Loucy (cell line): Measurements from ENCODE around the gene BACH2.

Experiments used
- H2AFZ ChIP-seq: fragments of 200-600 bp; sonication (generic); 2 replicates; pipeline ENCODE4 v1.6.0; 2016; ENCODE audit warnings: antibody characterized with exemption, mild to moderate bottlenecking, low read length, moderate library complexity
- H3F3A ChIP-seq: fragments of 200-600 bp; 2 replicates; pipeline ENCODE4 v1.6.0; 2016; ENCODE audit warnings: antibody characterized with exemption, low read depth, mild to moderate bottlenecking
- H3K27me3 ChIP-seq: fragments of 200-600 bp; sonication (generic); 2 replicates; pipeline ENCODE4 v1.6.1; 2014; ENCODE audit warnings: low read length, mild to moderate bottlenecking; ENCODE audit not compliant: insufficient read depth, poor library complexity, severe bottlenecking
- H3K36me3 ChIP-seq: fragments of 200-600 bp; sonication (generic); 2 replicates; pipeline ENCODE4 v1.6.1; 2016; ENCODE audit warnings: low read length; ENCODE audit not compliant: insufficient read depth
- H3K4me1 ChIP-seq: fragments of 200-600 bp; sonication (generic); 2 replicates; pipeline ENCODE4 v1.5.1; 2014; ENCODE audit warnings: low read length, mild to moderate bottlenecking; ENCODE audit not compliant: insufficient read depth, poor library complexity, severe bottlenecking
- H3K4me2 ChIP-seq: fragments of 200-600 bp; sonication (generic); 2 replicates; pipeline ENCODE4 v1.6.0; 2014; ENCODE audit warnings: antibody characterized with exemption, low read length, low read depth, mild to moderate bottlenecking; ENCODE audit not compliant: poor library complexity, severe bottlenecking
- H3K4me3 ChIP-seq: fragments of 200-600 bp; sonication (generic); 2 replicates; pipeline ENCODE4 v1.5.1; 2014; ENCODE audit warnings: low read length, mild to moderate bottlenecking, mixed read lengths; ENCODE audit not compliant: poor library complexity, severe bottlenecking
- H3K79me2 ChIP-seq: fragments of 200-600 bp; sonication (generic); 2 replicates; pipeline ENCODE4 v1.6.1; 2014; ENCODE audit warnings: low read length; ENCODE audit not compliant: insufficient read depth
- H3K9ac ChIP-seq: fragments of 200-600 bp; sonication (generic); 2 replicates; pipeline ENCODE4 v1.6.0; 2014; ENCODE audit warnings: mild to moderate bottlenecking, low read depth, low read length, moderate library complexity; ENCODE audit not compliant: poor library complexity, severe bottlenecking
- H3K9me2 ChIP-seq: fragments of 200-600 bp; sonication (generic); replicated peaks from 2 replicates; pipeline ENCODE4 v1.6.1; 2016; ENCODE audit warnings: low read depth, low read length, mixed read lengths
- H3K9me3 ChIP-seq: fragments of 200-600 bp; sonication (generic); 2 replicates; pipeline ENCODE4 v1.6.1; 2014; ENCODE audit warnings: mild to moderate bottlenecking, antibody characterized with exemption, low read length, low read depth; ENCODE audit not compliant: insufficient read depth
- H4K20me1 ChIP-seq: fragments of 200-600 bp; sonication (generic); 2 replicates; pipeline ENCODE4 v1.6.0; 2014; ENCODE audit warnings: antibody characterized with exemption, low read length, mild to moderate bottlenecking; ENCODE audit not compliant: insufficient read depth, poor library complexity, severe bottlenecking
- CTCF ChIP-seq: fragments of 200-600 bp; sonication (generic); conservative IDR thresholded peaks from 2 replicates; pipeline ENCODE4 v1.5.1; 2014; ENCODE audit warnings: mild to moderate bottlenecking, antibody characterized with exemption, low read length
- EZH2phosphoT487 ChIP-seq: fragments of 200-600 bp; IDR thresholded peaks from 2 replicates; pipeline ENCODE4 v1.6.1; 2018; ENCODE audit warnings: antibody characterized with exemption, mild to moderate bottlenecking, moderate library complexity, borderline replicate concordance

Gene BACH2

GRCh38 chr6:90268178-90268577, 28.5 kb downstream of the BACH2 start:
- Histone ChIP-seq H3K4me3 (no peak overlapping the region), H3K4me1 (peaks cover 64% of the 10 kb centered on the region), H3F3A (no peaks in the 10 kb centered on the region), H3K27me3 (no peaks in the 10 kb centered on the region), H3K4me2 (no peak overlapping the region), H3K79me2 (peaks cover 90% of the 10 kb centered on the region), H3K9ac (no peak overlapping the region), H3K9me2 (no peaks in the 10 kb centered on the region), H3K36me3 (peaks cover 46% of the 10 kb centered on the region), H2AFZ (no peak overlapping the region), H3K9me3 (no peaks in the 10 kb centered on the region; the same call in 1 of the 2 replicates), H4K20me1 (peaks cover 2% of the 10 kb centered on the region)
- TF ChIP-seq CTCF (no peak), EZH2phosphoT487 (no peak)

GRCh38 chr6:90266905-90267621, 29.6 kb downstream of the BACH2 start:
- Histone ChIP-seq H3K4me2 (no peak overlapping the region), H3K36me3 (peaks cover 56% of the 10 kb centered on the region), H3K79me2 (peaks cover 89% of the 10 kb centered on the region), H3F3A (no peaks in the 10 kb centered on the region), H4K20me1 (peaks cover 2% of the 10 kb centered on the region), H3K9ac (no peak overlapping the region), H2AFZ (no peak overlapping the region), H3K4me1 (peaks cover 53% of the 10 kb centered on the region), H3K9me3 (no peaks in the 10 kb centered on the region; the same call in 1 of the 2 replicates), H3K9me2 (no peaks in the 10 kb centered on the region), H3K4me3 (no peak overlapping the region), H3K27me3 (no peaks in the 10 kb centered on the region)
- TF ChIP-seq CTCF (no peak), EZH2phosphoT487 (no peak)

DNA sequence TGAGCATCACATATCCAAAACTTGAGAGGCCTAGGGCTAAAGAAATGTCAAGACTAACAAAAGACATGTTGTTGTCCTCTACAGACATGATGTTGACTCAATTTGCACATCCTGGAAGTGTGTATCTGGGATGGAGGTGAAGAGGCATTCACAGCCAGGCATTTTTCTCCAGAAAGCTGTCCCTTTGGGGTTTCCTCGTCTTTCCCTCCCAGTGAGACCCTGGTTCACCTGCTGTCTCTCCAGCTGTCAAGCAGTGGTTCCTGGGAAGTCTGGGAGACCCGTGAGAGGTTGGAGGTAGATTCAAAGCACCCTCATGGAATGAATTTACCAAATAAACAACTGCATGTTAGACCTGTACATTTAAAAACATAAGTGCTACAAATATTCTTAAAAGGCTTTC, 32.1 kb downstream of the BACH2 start:
- Histone ChIP-seq H3F3A (no peaks in the 10 kb centered on the region), H4K20me1 (peaks cover 2% of the 10 kb centered on the region), H3K79me2 (peaks cover 84% of the 10 kb centered on the region), H3K36me3 (peaks cover 51% of the 10 kb centered on the region), H3K9me2 (no peaks in the 10 kb centered on the region), H2AFZ (no peak overlapping the region), H3K9me3 (no peaks in the 10 kb centered on the region), H3K4me1 (peaks cover 46% of the 10 kb centered on the region), H3K4me2 (no peak overlapping the region), H3K9ac (no peak overlapping the region), H3K4me3 (no peak overlapping the region), H3K27me3 (no peaks in the 10 kb centered on the region)
- TF ChIP-seq EZH2phosphoT487 (no peak), CTCF (no peak)
